HG03025 (cell line): ENCODE data around the gene TAS1R3.

Source experiments
- ATAC-seq: cut with Tn5 transposase; IDR thresholded peaks from one replicate; pipeline ENCODE4 v1.9.1; 2021; ENCODE audit warnings: mild to moderate bottlenecking, moderate library complexity; ENCODE audit not compliant: unreplicated experiment, low FRiP score

Gene TAS1R3

DNA sequence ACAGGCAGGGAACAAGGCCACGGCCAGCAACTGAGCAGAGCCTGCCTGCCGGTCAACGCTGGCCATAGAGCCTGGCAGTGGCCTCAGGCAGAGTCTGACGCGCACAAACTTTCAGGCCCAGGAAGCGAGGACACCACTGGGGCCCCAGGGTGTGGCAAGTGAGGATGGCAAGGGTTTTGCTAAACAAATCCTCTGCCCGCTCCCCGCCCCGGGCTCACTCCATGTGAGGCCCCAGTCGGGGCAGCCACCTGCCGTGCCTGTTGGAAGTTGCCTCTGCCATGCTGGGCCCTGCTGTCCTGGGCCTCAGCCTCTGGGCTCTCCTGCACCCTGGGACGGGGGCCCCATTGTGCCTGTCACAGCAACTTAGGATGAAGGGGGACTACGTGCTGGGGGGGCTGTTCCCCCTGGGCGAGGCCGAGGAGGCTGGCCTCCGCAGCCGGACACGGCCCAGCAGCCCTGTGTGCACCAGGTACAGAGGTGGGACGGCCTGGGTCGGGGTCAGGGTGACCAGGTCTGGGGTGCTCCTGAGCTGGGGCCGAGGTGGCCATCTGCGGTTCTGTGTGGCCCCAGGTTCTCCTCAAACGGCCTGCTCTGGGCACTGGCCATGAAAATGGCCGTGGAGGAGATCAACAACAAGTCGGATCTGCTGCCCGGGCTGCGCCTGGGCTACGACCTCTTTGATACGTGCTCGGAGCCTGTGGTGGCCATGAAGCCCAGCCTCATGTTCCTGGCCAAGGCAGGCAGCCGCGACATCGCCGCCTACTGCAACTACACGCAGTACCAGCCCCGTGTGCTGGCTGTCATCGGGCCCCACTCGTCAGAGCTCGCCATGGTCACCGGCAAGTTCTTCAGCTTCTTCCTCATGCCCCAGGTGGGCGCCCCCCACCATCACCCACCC is at the start of gene TAS1R3:
Gene TAS1R3 (plus strand): TSS at position 213 of the 898 bp plus-strand sequence. CDS start 66 bp downstream, at position 279.
- no peak for ATAC-seq

- no peak for ATAC-seq
Measured at GRCh38 chr1:1281533-1282321, 49.4 kb upstream of the TAS1R3 start.

- no peak for ATAC-seq
Measured at GRCh38 chr1:1282998-1283397, 48.1 kb upstream of the TAS1R3 start.

DNA sequence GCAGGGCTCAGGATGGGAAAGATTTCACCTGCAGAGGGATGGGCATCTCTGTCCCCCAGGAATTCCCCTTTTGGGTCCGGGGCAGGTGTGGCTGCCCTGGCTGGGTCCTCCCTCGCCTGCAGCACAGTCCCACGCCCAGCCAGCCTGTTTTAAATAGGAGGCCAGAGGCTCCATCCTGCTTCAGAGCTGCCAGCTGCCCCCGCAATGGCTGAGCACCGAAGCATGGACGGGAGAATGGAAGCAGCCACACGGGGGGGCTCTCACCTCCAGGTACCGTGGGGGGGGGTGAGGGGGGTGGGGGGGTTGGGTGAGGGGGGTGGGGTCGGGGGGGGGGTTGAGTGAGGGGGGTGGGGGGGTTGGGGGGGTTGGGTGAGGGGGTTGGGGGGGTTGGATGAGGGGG is 47.3 kb upstream of the TAS1R3 start:
- ATAC-seq: no peak

DNA sequence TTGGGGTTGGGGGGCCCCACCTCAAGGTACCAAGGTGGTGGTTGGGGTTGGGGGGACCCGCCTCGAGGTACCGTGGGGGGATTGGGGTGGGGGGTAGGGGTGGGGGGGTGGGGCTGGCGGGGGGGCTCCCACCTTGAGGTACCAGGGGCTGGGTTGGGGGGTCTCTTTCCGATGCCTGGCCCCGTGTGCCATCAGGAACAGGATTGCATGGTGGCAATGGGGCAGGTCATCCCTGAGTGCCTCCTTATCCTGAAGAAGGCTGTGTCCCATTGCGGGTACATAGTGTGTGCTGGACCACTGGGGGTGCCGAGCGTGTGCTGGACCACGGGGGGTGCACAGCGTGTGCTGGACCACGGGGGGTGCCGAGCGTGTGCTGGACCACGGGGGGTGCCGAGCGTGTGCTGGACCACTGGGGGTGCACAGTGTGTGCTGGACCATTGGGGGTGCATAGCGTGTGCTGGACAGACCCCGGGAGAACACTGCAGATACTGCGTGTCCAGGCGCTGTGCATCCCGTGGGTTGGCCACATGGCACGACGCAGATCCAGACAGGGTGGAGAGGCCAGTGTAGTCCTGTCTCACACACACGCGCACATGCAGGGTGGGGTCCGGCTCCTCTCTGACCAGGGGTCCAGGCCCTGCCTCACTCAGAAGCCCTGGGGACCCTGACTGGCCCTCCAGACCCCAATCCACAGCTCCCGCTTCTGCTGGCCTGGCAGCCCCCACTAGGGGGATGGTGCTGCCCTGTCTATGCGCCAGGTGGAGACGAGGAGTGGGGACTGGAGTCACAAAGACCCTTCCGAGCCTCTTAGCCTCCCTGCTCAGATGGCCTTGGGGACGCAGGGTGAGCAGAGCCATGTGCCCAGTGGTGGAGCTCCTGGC is 46.6 kb upstream of the TAS1R3 start:
- no peak for ATAC-seq

DNA sequence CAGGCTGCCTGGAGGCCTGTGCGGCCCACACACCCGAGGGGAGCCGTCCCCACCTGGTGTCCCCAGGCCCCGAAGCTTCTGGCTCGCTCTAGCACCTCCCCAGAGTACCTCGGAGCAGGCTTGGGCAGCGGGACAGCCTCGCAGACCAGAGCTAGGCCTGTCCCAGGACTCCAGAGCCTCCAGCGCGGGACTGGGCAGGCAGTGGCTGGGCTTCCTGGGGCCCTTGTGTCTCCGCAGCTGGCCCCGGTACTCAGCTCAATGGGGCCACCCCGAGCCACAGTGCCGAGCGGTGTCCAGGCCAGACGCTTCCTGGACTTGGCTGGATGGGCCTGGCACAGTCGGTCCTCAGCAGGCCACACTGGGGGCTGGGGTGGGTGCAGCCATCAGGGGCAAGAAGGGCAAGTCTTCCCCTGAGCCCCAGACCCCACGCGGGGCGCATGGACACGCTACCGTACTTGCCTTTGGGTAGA is 45.9 kb upstream of the TAS1R3 start:
- ATAC-seq: no peak

- no peak for ATAC-seq
Measured at GRCh38 chr1:1285611-1286311, 45.3 kb upstream of the TAS1R3 start.

- ATAC-seq: no peak
Measured at GRCh38 chr1:1286313-1287261, 44.5 kb upstream of the TAS1R3 start.

DNA sequence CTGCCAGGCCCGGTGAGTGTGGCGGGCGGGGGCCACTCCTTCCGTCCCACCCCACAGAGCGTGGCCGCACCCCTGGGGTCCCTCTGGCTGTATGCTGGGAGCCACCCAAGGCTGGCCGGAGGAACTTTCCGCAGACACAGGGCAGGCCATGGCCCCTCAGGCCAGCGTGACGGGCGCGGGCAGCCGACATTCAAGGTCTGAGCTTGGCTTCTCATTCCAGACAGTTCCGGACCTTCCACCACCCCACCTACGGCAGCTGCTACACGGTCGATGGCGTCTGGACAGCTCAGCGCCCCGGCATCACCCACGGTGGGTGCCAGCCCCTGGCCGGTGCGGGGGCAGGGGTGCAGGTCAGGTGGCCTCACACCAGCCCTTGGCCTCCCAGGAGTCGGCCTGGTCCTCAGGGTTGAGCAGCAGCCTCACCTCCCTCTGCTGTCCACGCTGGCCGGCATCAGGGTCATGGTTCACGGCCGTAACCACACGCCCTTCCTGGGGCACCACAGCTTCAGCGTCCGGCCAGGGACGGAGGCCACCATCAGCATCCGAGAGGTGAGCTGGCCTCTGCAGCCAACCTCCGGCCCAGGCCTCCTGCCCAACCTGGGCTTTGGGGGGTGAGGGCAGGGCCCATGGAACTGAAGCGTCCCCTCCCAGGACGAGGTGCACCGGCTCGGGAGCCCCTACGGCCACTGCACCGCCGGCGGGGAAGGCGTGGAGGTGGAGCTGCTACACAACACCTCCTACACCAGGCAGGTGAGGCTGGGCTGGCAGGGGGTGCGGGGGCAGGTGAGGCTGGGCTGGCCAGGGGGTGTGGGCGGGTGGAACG is 43.6 kb upstream of the TAS1R3 start:
- ATAC-seq: no peak

DNA sequence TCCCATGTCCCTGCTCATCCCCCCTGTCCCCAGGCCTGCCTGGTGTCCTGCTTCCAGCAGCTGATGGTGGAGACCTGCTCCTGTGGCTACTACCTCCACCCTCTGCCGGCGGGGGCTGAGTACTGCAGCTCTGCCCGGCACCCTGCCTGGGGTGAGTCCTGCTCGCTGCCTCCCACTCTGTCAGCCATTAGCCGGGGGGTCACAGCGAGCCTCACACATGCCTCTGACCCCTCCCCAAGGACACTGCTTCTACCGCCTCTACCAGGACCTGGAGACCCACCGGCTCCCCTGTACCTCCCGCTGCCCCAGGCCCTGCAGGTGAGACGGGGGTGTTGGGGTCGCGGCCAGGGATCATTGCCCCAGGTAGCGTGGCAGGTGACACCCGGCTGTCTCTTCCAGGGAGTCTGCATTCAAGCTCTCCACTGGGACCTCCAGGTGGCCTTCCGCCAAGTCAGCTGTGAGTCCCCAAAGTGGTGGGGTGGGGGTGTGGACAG is 40.8 kb upstream of the TAS1R3 start:
- no peak for ATAC-seq

- ATAC-seq: no peak
Measured at GRCh38 chr1:1291023-1291528, 40.0 kb upstream of the TAS1R3 start.

DNA sequence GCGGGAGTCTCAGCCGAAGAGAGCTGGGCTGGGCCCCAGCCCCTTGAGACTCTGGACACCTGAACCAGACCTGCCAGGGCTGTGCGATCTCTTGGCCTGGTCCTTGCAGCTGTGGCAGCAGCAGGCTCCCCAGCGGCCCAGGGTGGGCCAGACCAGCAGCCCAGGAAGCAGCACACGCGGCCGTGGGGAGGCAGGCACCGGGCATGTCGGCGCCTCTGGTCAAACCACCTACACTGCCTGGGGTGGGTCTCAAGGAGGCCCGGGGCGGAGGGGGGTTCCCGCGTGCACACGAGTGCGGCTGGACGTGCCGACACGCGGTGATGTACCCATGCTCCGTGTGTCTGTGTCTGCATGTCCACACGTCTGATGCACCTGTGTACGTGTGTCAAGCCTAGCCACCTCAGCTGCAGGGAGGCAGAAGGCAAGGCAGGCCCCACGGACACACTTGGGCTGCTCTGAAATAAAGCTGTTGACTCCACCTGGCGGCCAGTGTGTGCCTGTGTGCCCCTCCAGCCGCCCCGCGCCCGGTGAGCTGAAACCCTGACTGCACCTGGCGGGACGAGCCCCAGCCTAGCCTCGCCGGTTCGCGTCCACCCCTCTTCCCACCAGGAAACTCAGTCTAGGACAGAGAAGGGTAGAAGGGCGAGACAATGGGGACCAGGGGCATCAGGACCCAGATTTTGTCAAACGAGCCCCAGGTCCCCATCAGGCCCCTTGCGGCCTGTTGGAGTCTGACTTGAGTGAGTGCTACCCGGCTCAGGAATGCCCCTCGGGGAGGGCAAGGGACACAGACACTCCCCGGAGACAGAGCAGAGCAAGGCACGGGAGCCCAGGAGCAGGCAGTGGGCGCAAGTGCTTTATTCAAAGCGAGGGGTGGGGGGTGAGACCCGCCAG is 39.3 kb upstream of the TAS1R3 start:
- no peak for ATAC-seq

DNA sequence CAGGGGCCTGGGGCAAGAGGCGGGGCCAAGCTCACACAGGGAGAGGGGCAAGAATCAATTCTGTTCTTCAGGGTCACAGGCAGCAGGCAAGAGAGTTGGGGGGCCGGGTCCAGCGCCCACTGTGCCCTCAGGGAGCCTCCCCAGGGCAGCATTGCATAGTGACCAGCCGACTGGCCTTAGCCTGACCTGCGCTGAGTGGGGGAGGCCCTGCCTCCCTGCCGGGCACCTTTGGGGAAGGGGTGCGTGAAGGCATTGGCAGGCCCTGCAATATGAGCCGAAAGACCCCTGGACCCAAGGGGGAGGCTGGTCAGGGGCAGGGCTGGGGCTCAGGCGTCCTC is 38.7 kb upstream of the TAS1R3 start:
- no peak for ATAC-seq

- no peak for ATAC-seq
Measured at GRCh38 chr1:1292851-1293250, 38.2 kb upstream of the TAS1R3 start.

DNA sequence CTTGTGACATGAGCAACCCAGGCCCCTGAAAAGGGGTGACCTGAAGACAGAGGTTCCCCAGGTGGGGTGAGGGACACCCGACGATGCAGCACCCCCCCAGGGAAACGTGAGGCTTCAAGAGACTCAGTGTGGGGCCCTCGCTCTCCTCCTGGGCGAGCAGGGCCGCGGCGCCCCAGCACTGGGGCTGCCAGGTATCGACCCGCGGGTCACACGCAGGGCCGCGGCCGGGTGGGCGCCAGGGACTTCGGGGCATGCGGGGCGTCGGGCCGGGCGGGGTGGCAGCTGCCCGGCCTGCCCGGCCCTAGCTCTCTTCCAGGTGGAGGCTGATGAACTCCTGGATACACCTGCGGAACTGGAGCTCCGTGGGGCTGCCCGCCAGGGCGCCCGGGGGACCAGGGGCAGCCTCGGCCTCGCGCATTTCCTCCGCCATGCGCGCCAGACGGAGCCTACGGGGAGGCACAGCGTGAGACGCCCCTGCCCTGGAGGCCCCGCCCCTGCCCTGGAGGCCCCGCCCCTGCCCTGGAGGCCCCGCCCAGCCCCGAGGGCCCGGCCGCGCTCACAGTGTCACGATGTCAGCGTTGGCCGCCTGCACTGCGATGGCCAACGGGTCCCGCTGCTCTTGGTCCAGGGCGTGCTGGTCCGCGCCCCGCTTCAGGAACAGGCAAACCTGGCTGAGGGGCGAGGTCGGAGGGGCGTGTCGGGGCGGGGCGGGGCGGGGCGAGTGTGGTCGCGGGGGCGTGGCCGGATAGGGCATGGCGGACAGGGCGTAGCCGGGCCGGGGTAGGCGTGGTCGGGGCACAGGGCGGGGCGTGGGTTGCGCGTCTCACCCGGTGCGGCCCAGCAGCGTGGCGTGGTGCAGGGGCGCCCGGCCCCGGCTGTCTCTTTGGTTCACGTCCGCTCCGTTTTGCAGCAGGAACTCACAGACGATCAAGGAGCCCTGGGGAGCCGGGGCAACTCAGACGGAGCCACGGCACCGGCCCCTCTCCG is 37.5 kb upstream of the TAS1R3 start:
- ATAC-seq: no peak
